H9 (cell line): ENCODE results near the gene RASA2. TPM values are rescaled to one million over a fixed set of nuclear protein-coding genes. Genes with fewer than 3 reads are reported as not detected.

Source experiments
- DNase-seq: peaks from one replicate; pipeline ENCODE4 v3.0.0-alpha.2; 2017
- H2AFZ ChIP-seq: one replicate; pipeline ENCODE4 v1.6.1; 2013; ENCODE audit warnings: mild to moderate bottlenecking, low read length, control low read depth, moderate library complexity
- H2AK5ac ChIP-seq: 2 replicates; pipeline ENCODE4 v1.6.1; 2013; ENCODE audit warnings: low read length, control low read depth, mixed read lengths; ENCODE audit not compliant: insufficient read length
- H2BK120ac ChIP-seq: one replicate; pipeline ENCODE4 v1.6.1; 2013; ENCODE audit warnings: low read depth, mild to moderate bottlenecking, low read length, control low read depth, inconsistent platforms; ENCODE audit not compliant: poor library complexity, severe bottlenecking
- H2BK12ac ChIP-seq: 2 replicates; pipeline ENCODE4 v1.6.1; 2013; ENCODE audit warnings: low read length, control low read depth, mixed read lengths, low read depth; ENCODE audit not compliant: insufficient read length
- H2BK15ac ChIP-seq: 2 replicates; pipeline ENCODE4 v1.6.1; 2013; ENCODE audit warnings: low read depth, low read length, control low read depth
- H2BK20ac ChIP-seq: one replicate; pipeline ENCODE4 v1.6.1; 2013; ENCODE audit warnings: low read depth, mild to moderate bottlenecking, low read length, control low read depth, inconsistent platforms; ENCODE audit not compliant: poor library complexity, severe bottlenecking
- H2BK5ac ChIP-seq: 2 replicates; pipeline ENCODE4 v1.6.1; 2013; ENCODE audit warnings: low read length, control low read depth, mixed read lengths; ENCODE audit not compliant: insufficient read length
- H3K14ac ChIP-seq: 2 replicates; pipeline ENCODE4 v1.6.1; 2013; ENCODE audit warnings: low read length, control low read depth; ENCODE audit not compliant: insufficient read depth
- H3K18ac ChIP-seq: 2 replicates; pipeline ENCODE4 v1.6.1; 2013; ENCODE audit warnings: low read depth, mild to moderate bottlenecking, mixed read lengths, low read length, control low read depth; ENCODE audit not compliant: insufficient read length
- H3K23ac ChIP-seq: 2 replicates; pipeline ENCODE4 v1.6.1; 2013; ENCODE audit warnings: low read length, control low read depth, mixed read lengths, low read depth; ENCODE audit not compliant: insufficient read length
- H3K23me2 ChIP-seq: 2 replicates; pipeline ENCODE4 v1.6.1; 2013; ENCODE audit warnings: low read depth, mild to moderate bottlenecking, mixed read lengths, low read length, control low read depth; ENCODE audit not compliant: insufficient read length, poor library complexity, severe bottlenecking
- H3K27ac ChIP-seq: 2 replicates; pipeline ENCODE4 v1.5.1; 2013; ENCODE audit warnings: low read length, control low read depth, mixed read lengths, low read depth; ENCODE audit not compliant: insufficient read length
- H3K27me3 ChIP-seq: 2 replicates; pipeline ENCODE4 v1.6.1; 2013; ENCODE audit warnings: low read length, control low read depth, inconsistent platforms; ENCODE audit not compliant: insufficient read depth
- H3K4ac ChIP-seq: 2 replicates; pipeline ENCODE4 v1.6.1; 2013; ENCODE audit warnings: low read depth, mild to moderate bottlenecking, control low read depth, inconsistent platforms, low read length, moderate library complexity
- H3K4me1 ChIP-seq: 2 replicates; pipeline ENCODE4 v1.6.1; 2013; ENCODE audit warnings: low read length, control low read depth, inconsistent platforms; ENCODE audit not compliant: insufficient read depth
- H3K4me2 ChIP-seq: 2 replicates; pipeline ENCODE4 v1.6.1; 2013; ENCODE audit warnings: low read length, control low read depth, mixed read lengths; ENCODE audit not compliant: insufficient read length, insufficient read depth
- H3K56ac ChIP-seq: 2 replicates; pipeline ENCODE4 v1.6.1; 2013; ENCODE audit warnings: low read depth, mild to moderate bottlenecking, mixed read lengths, low read length, control low read depth; ENCODE audit not compliant: insufficient read length
- H3K79me1 ChIP-seq: 2 replicates; pipeline ENCODE4 v1.6.1; 2013; ENCODE audit warnings: low read depth, mild to moderate bottlenecking, moderate library complexity, low read length, control low read depth, inconsistent platforms; ENCODE audit not compliant: insufficient read depth, poor library complexity, severe bottlenecking
- H3K79me2 ChIP-seq: 2 replicates; pipeline ENCODE4 v1.6.1; 2013; ENCODE audit warnings: low read length, control low read depth, inconsistent platforms; ENCODE audit not compliant: insufficient read depth
- H3K9ac ChIP-seq: 2 replicates; pipeline ENCODE4 v1.6.1; 2013; ENCODE audit warnings: low read length, control low read depth, mixed read lengths; ENCODE audit not compliant: insufficient read length; ENCODE audit errors: extremely low read depth
- H3K9me3 ChIP-seq: one replicate; pipeline ENCODE4 v1.6.1; 2013; ENCODE audit warnings: low read depth, low read length, inconsistent platforms; ENCODE audit not compliant: control insufficient read depth
- H3T11ph ChIP-seq: one replicate; pipeline ENCODE4 v1.6.1; 2013; ENCODE audit warnings: mild to moderate bottlenecking, low read length, control low read depth, inconsistent platforms
- H4K20me1 ChIP-seq: one replicate; pipeline ENCODE4 v1.6.1; 2013; ENCODE audit not compliant: control insufficient read depth, insufficient read length, insufficient read depth
- H4K5ac ChIP-seq: 2 replicates; pipeline ENCODE4 v1.6.1; 2013; ENCODE audit warnings: low read depth, mild to moderate bottlenecking, mixed read lengths, low read length, control low read depth; ENCODE audit not compliant: insufficient read length
- H4K8ac ChIP-seq: replicated peaks from 2 replicates; pipeline ENCODE4 v1.6.1; 2013; ENCODE audit warnings: low read length, control low read depth, mixed read lengths, low read depth; ENCODE audit not compliant: insufficient read length
- H4K91ac ChIP-seq: 2 replicates; pipeline ENCODE4 v1.6.1; 2013; ENCODE audit warnings: low read depth, mild to moderate bottlenecking, moderate library complexity, mixed read lengths, low read length, control low read depth; ENCODE audit not compliant: insufficient read length
- H3K27ac Mint-ChIP-seq, 3 experiments: 2 replicates in 2 of 3; 3 replicates in 1 of 3; pipeline ENCODE4 v1.8.0; 2020 to 2021; ENCODE audit warnings: mixed read lengths in 3 of 3, mild to moderate bottlenecking in 1 of 3, moderate library complexity in 1 of 3
- H3K27me3 Mint-ChIP-seq: 2 replicates; pipeline ENCODE4 v1.8.0; 2021; ENCODE audit warnings: low read depth, mild to moderate bottlenecking, moderate library complexity, mixed read lengths
- H3K36me3 Mint-ChIP-seq, 3 experiments: 2 replicates in 2 of 3; 3 replicates in 1 of 3; pipeline ENCODE4 v1.8.0; 2020 to 2021; ENCODE audit warnings: low read depth in 3 of 3, mixed read lengths in 3 of 3; ENCODE audit not compliant: insufficient read depth in 1 of 3
- H3K4me1 Mint-ChIP-seq, 2 experiments: 2 replicates each; pipeline ENCODE4 v1.8.0; 2020; ENCODE audit warnings: mixed read lengths in 2 of 2
- H3K4me3 Mint-ChIP-seq, 2 experiments: 2 replicates in 1 of 2; 3 replicates in 1 of 2; pipeline ENCODE4 v1.8.0; 2020 to 2021; ENCODE audit warnings: mild to moderate bottlenecking in 2 of 2, mixed read lengths in 2 of 2, moderate library complexity in 1 of 2
- H3K9me3 Mint-ChIP-seq, 2 experiments: 2 replicates in 1 of 2; 3 replicates in 1 of 2; pipeline ENCODE4 v1.8.0; 2020; ENCODE audit warnings: mild to moderate bottlenecking in 2 of 2, mixed read lengths in 2 of 2, moderate library complexity in 1 of 2
- WGBS: extraction: QIAGEN DNeasy Blood & Tissue Kit; methylation state at CpG from one replicate; pipeline ENCODE4 v1.1.7; 2013; ENCODE audit warnings: missing lambda C conversion rate, low lambda C conversion rate, mixed read lengths; ENCODE audit not compliant: insufficient read length; ENCODE audit errors: extremely low coverage; 5-methylcytosine and 5-hydroxymethylcytosine counted together
- total RNA-seq: library from RNA; stranded (reverse); gene quantifications from 2 replicates; pipeline ENCODE4 v1.2.1, GENCODE V29; 2021
- TF ChIP-seq, protein P1 (sequence below): fragments of 200-600 bp; sonication (generic); conservative IDR thresholded peaks from 3 replicates; pipeline ENCODE4 v1.8.0; 2021; ENCODE audit warnings: antibody characterized with exemption, mild to moderate bottlenecking

RASA2 gene
- total RNA-seq, 1 experiment from 2014 or later: 24.4 TPM

DNA sequence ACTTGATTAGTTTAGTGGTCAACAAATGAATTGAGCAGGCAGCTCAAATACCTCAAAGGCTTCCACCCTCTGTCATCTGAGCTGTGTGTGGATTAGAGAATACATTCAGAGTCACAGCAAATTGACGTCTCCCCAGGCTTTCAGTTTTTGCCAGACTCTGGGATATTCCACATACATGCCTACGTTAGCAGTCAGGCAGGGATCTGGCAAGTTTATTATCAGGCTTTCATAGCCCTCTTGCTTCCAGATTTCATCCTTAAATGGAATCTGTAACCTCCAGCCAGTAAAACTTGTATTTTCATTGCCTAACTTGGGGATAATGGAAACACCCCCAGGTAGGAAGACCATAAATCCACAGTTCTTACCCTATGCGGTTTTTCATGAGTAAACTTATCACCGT lies 115.9 kb downstream of the RASA2 start:
- Histone ChIP-seq H3K23ac (no peak overlapping the region), H4K91ac (no peak overlapping the region), H3K9me3 (no peaks in the 10 kb centered on the region), H3K56ac (no peak overlapping the region), H3K4ac (no peak overlapping the region), H3K4me2 (no peak overlapping the region), H3K14ac (no peak overlapping the region), H2AK5ac (no peak overlapping the region), H3T11ph (no peak overlapping the region), H3K4me1 (no peaks in the 10 kb centered on the region), H3K27ac (no peak overlapping the region), H3K27me3 (no peaks in the 10 kb centered on the region), H4K8ac (no peak overlapping the region), H2BK120ac (no peak overlapping the region), H4K20me1 (no peaks in the 10 kb centered on the region), H2BK15ac (no peak overlapping the region), H2BK5ac (no peak overlapping the region), H3K79me1 (no peaks in the 10 kb centered on the region), H3K79me2 (no peaks in the 10 kb centered on the region), H3K23me2 (no peaks in the 10 kb centered on the region), H2AFZ (no peak overlapping the region), H2BK12ac (no peak overlapping the region), H3K9ac (no peak overlapping the region), H2BK20ac (no peak overlapping the region), H3K18ac (no peak overlapping the region), H4K5ac (no peak overlapping the region)
- H3K9me3 Mint-ChIP-seq: peaks cover 12 to 17% of the 10 kb centered on the region in 2 experiments; a peak in 4 of 5 replicates
- TF ChIP-seq, protein P1, sequence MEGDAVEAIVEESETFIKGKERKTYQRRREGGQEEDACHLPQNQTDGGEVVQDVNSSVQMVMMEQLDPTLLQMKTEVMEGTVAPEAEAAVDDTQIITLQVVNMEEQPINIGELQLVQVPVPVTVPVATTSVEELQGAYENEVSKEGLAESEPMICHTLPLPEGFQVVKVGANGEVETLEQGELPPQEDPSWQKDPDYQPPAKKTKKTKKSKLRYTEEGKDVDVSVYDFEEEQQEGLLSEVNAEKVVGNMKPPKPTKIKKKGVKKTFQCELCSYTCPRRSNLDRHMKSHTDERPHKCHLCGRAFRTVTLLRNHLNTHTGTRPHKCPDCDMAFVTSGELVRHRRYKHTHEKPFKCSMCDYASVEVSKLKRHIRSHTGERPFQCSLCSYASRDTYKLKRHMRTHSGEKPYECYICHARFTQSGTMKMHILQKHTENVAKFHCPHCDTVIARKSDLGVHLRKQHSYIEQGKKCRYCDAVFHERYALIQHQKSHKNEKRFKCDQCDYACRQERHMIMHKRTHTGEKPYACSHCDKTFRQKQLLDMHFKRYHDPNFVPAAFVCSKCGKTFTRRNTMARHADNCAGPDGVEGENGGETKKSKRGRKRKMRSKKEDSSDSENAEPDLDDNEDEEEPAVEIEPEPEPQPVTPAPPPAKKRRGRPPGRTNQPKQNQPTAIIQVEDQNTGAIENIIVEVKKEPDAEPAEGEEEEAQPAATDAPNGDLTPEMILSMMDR: no peak
- H3K27ac Mint-ChIP-seq: no peak overlapping the region
- DNase-seq: no peak
- H3K36me3 Mint-ChIP-seq: peaks cover 18 to 21% (median 21%) of the 10 kb centered on the region in 3 experiments
- no peak overlapping the region for H3K4me3 Mint-ChIP-seq
- WGBS: no CpG with 5 or more reads among the region's 4 CpGs
- no peaks in the 10 kb centered on the region; a peak in 1 of 4 replicates for H3K4me1 Mint-ChIP-seq
- H3K27me3 Mint-ChIP-seq: no peaks in the 10 kb centered on the region
